Neural cell (in vitro differentiated cells): ENCODE measurements around the gene DCK. TPM values are rescaled to one million over a fixed set of nuclear protein-coding genes. Genes with fewer than 3 reads are reported as not detected.

Source experiments
- H2AFZ ChIP-seq: fragments of 200-600, 300-800 bp; sonication (generic), shearing (Covaris generic); 2 replicates; pipeline ENCODE4 v1.6.0; 2014; ENCODE audit warnings: low read depth, mild to moderate bottlenecking, antibody characterized with exemption, low read length, moderate library complexity
- H3F3A ChIP-seq: fragments of 200-600 bp; shearing (Covaris generic); 2 replicates; pipeline ENCODE4 v1.6.1; 2016; ENCODE audit warnings: mild to moderate bottlenecking, moderate library complexity, mixed read lengths, antibody characterized with exemption, low read length; ENCODE audit not compliant: insufficient read depth, poor library complexity, severe bottlenecking
- H3K27ac ChIP-seq: fragments of 200-600, 300-800 bp; sonication (generic), shearing (Covaris generic); 2 replicates; pipeline ENCODE4 v1.5.1; 2014; ENCODE audit warnings: mild to moderate bottlenecking, low read length, moderate library complexity
- H3K27me3 ChIP-seq: fragments of 300-800, 200-600 bp; sonication (generic), shearing (Covaris generic); 2 replicates; pipeline ENCODE4 v1.6.0; 2014; ENCODE audit warnings: mild to moderate bottlenecking, low read depth, low read length, moderate library complexity; ENCODE audit not compliant: insufficient read depth
- H3K36me3 ChIP-seq: fragments of 300-800, 200-600 bp; sonication (generic), shearing (Covaris generic); 2 replicates; pipeline ENCODE4 v1.5.1; 2014; ENCODE audit warnings: mild to moderate bottlenecking, antibody characterized with exemption, low read length, moderate library complexity; ENCODE audit not compliant: insufficient read depth
- H3K4me2 ChIP-seq: fragments of 300-800, 200-600 bp; sonication (generic), shearing (Covaris generic); 2 replicates; pipeline ENCODE4 v1.6.0; 2014; ENCODE audit warnings: mild to moderate bottlenecking, low read length
- H3K4me3 ChIP-seq: fragments of 300-800, 200-600 bp; sonication (generic), shearing (Covaris generic); 2 replicates; pipeline ENCODE4 v1.5.1; 2014; ENCODE audit warnings: mild to moderate bottlenecking, low read length, moderate library complexity
- H3K79me2 ChIP-seq: fragments of 200-600 bp; shearing (Covaris generic); replicated peaks from 2 replicates; pipeline ENCODE4 v1.6.0; 2014; ENCODE audit warnings: mild to moderate bottlenecking, low read length, moderate library complexity; ENCODE audit not compliant: insufficient read depth
- H3K9ac ChIP-seq: fragments of 300-800, 200-600 bp; sonication (generic), shearing (Covaris generic); 2 replicates; pipeline ENCODE4 v1.6.1; 2016; ENCODE audit warnings: mild to moderate bottlenecking, low read length, mixed read lengths
- H3K9me2 ChIP-seq: fragments of 200-600 bp; shearing (Covaris generic); 2 replicates; pipeline ENCODE4 v1.6.1; 2016; ENCODE audit warnings: mild to moderate bottlenecking, low read length, mixed read lengths; ENCODE audit not compliant: insufficient read depth
- H3K9me3 ChIP-seq: fragments of 200-600, 300-800 bp; sonication (generic), shearing (Covaris generic); 2 replicates; pipeline ENCODE4 v1.6.1; 2016; ENCODE audit warnings: mild to moderate bottlenecking, mixed run types, low read length, moderate library complexity, mixed read lengths
- H4K20me1 ChIP-seq: fragments of 200-600 bp; shearing (Covaris generic); 2 replicates; pipeline ENCODE4 v1.6.1; 2016; ENCODE audit warnings: mild to moderate bottlenecking, mixed run types; ENCODE audit not compliant: insufficient read depth
- CTCF ChIP-seq: fragments of 450-650 bp; IDR thresholded peaks from 2 replicates; pipeline ENCODE4 v1.5.1; 2014; ENCODE audit warnings: antibody characterized with exemption, mild to moderate bottlenecking, moderate library complexity; ENCODE audit not compliant: poor library complexity, severe bottlenecking
- EP300 ChIP-seq: fragments of 450-650 bp; conservative IDR thresholded peaks from 2 replicates; pipeline ENCODE4 v1.6.1; 2014; ENCODE audit warnings: antibody characterized with exemption, mild to moderate bottlenecking, moderate library complexity; ENCODE audit not compliant: poor library complexity, severe bottlenecking
- EZH2 ChIP-seq: fragments of 200-600, 300-800 bp; shearing (Covaris generic), sonication (generic); IDR thresholded peaks from 2 replicates; pipeline ENCODE4 v1.6.1; 2014; ENCODE audit warnings: antibody characterized with exemption, low read length, borderline replicate concordance, mild to moderate bottlenecking; ENCODE audit not compliant: insufficient read depth, poor library complexity, severe bottlenecking
- MXI1 ChIP-seq: fragments of 450-650 bp; conservative IDR thresholded peaks from 2 replicates; pipeline ENCODE4 v1.6.1; 2014; ENCODE audit warnings: antibody characterized with exemption, mild to moderate bottlenecking; ENCODE audit not compliant: poor library complexity, severe bottlenecking
- POLR2AphosphoS5 ChIP-seq: IDR thresholded peaks from 2 replicates; pipeline ENCODE4 v1.6.1; 2012
- RAD21 ChIP-seq: fragments of 450-650 bp; conservative IDR thresholded peaks from 2 replicates; pipeline ENCODE4 v1.6.1; 2014; ENCODE audit warnings: antibody characterized with exemption, mild to moderate bottlenecking, moderate library complexity
- REST ChIP-seq: IDR thresholded peaks from 2 replicates; pipeline ENCODE4 v1.6.1; 2012; ENCODE audit warnings: borderline replicate concordance
- SMC3 ChIP-seq: fragments of 450-650 bp; conservative IDR thresholded peaks from 2 replicates; pipeline ENCODE4 v1.6.1; 2014; ENCODE audit warnings: antibody characterized with exemption, mild to moderate bottlenecking, moderate library complexity; ENCODE audit not compliant: poor library complexity
- TAF1 ChIP-seq: IDR thresholded peaks from 2 replicates; pipeline ENCODE4 v1.6.1; 2012; ENCODE audit warnings: low read depth
- polyA plus RNA-seq: library from polyadenylated mRNA; depleted of rRNA; stranded (reverse); fragments of >200 nt; gene quantifications from 2 replicates; pipeline ENCODE4 v1.2.3, GENCODE V29; 2014

DCK gene
- polyA plus RNA-seq, 1 donor from 2014 or later = 147 TPM

- no peak overlapping the region for H2AFZ ChIP-seq
- peak overlapping the region; percentile 94 for H3K4me3 ChIP-seq
- H3K9ac ChIP-seq = peak overlapping the region; percentile 93
- H3K79me2 ChIP-seq = peaks cover 33% of the 10 kb centered on the region
- H3K27ac ChIP-seq = peak overlapping the region; percentile 94
- no peaks in the 10 kb centered on the region for H3F3A ChIP-seq
- no peaks in the 10 kb centered on the region for H3K36me3 ChIP-seq
- TF ChIP-seq EZH2 (no peak), CTCF (no peak), POLR2AphosphoS5 (no peak), EP300 (no peak), MXI1 (no peak), TAF1 (no peak), REST (no peak), RAD21 (no peak), SMC3 (no peak)
- H3K4me2 ChIP-seq = peak overlapping the region; percentile 84
- peaks cover 4% of the 10 kb centered on the region for H3K9me3 ChIP-seq
- no peaks in the 10 kb centered on the region for H3K27me3 ChIP-seq
- no peaks in the 10 kb centered on the region for H4K20me1 ChIP-seq
- H3K9me2 ChIP-seq = no peaks in the 10 kb centered on the region
Measured at GRCh38 chr4:70992391-70992881, 1.0 kb upstream of the DCK start.

- H4K20me1 ChIP-seq = no peaks in the 10 kb centered on the region
- H3K9me2 ChIP-seq = no peaks in the 10 kb centered on the region
- H3K9me3 ChIP-seq = peaks cover 4% of the 10 kb centered on the region
- peak overlapping the region; percentile 93 for H3K9ac ChIP-seq
- H3K79me2 ChIP-seq = peaks cover 45% of the 10 kb centered on the region
- H2AFZ ChIP-seq = peak overlapping the region; percentile 88
- H3K27ac ChIP-seq = peak overlapping the region; percentile 94
- peaks cover 9% of the 10 kb centered on the region for H3K36me3 ChIP-seq
- peak overlapping the region; percentile 94 for H3K4me3 ChIP-seq
- H3F3A ChIP-seq = no peaks in the 10 kb centered on the region
- H3K4me2 ChIP-seq = peak overlapping the region; percentile 56
- no peaks in the 10 kb centered on the region for H3K27me3 ChIP-seq
- TF ChIP-seq MXI1 = no peak
- TF ChIP-seq REST = no peak
- no peak for TF ChIP-seq POLR2AphosphoS5
- no peak for TF ChIP-seq EZH2
- no peak for TF ChIP-seq RAD21
- TF ChIP-seq EP300 = no peak
- TF ChIP-seq SMC3 = no peak
- no peak for TF ChIP-seq TAF1
- TF ChIP-seq CTCF = no peak
Measured at GRCh38 chr4:70994069-70994366, 569 bp downstream of the DCK start.
